Endodermal cell (in vitro differentiated cells): ENCODE measurements around the gene CAPNS1. TPM values are rescaled to one million over a fixed set of nuclear protein-coding genes. Genes with fewer than 3 reads are reported as not detected.
"Not testable (repeated sequence)": the region's sequence is repeated elsewhere in the genome, so short reads cannot be mapped to it uniquely, and the experiment has no call there.

Source experiments
- DNase-seq: peaks from one replicate; pipeline ENCODE4 v3.0.0-alpha.2; 2017
- H3K27ac ChIP-seq: 2 replicates; pipeline ENCODE4 v1.5.1; 2013; ENCODE audit warnings: mild to moderate bottlenecking, low read depth, low read length, moderate library complexity
- H3K27me3 ChIP-seq: 2 replicates; pipeline ENCODE4 v1.6.1; 2013; ENCODE audit warnings: mild to moderate bottlenecking, low read length, moderate library complexity; ENCODE audit not compliant: insufficient read depth, control insufficient read depth, poor library complexity, severe bottlenecking
- H3K36me3 ChIP-seq: 2 replicates; pipeline ENCODE4 v1.7.0; 2013; ENCODE audit warnings: mild to moderate bottlenecking, low read length, moderate library complexity; ENCODE audit not compliant: control insufficient read depth, insufficient read depth
- H3K4me1 ChIP-seq: one replicate; pipeline ENCODE4 v1.7.0; 2013; ENCODE audit warnings: low read length; ENCODE audit not compliant: control insufficient read depth, insufficient read depth
- H3K4me3 ChIP-seq: 2 replicates; pipeline ENCODE4 v1.5.1; 2013; ENCODE audit warnings: mild to moderate bottlenecking, low read length, moderate library complexity
- H3K9ac ChIP-seq: 2 replicates; pipeline ENCODE4 v1.6.1; 2013; ENCODE audit warnings: mild to moderate bottlenecking, low read length, moderate library complexity; ENCODE audit not compliant: poor library complexity, severe bottlenecking; ENCODE audit errors: extremely low read depth
- H3K9me3 ChIP-seq: 2 replicates; pipeline ENCODE4 v1.6.1; 2013; ENCODE audit warnings: mild to moderate bottlenecking, low read length, moderate library complexity; ENCODE audit not compliant: control insufficient read depth
- H3K27ac Mint-ChIP-seq: 2 replicates; pipeline ENCODE4 v1.8.0; 2020; ENCODE audit warnings: mixed read lengths
- H3K27me3 Mint-ChIP-seq: 2 replicates; pipeline ENCODE4 v1.8.0; 2021; ENCODE audit warnings: mild to moderate bottlenecking, mixed read lengths; ENCODE audit not compliant: insufficient read depth
- H3K36me3 Mint-ChIP-seq: 2 replicates; pipeline ENCODE4 v1.8.0; 2020; ENCODE audit warnings: low read depth, mixed read lengths
- H3K4me1 Mint-ChIP-seq: 2 replicates; pipeline ENCODE4 v1.8.0; 2020; ENCODE audit warnings: mixed read lengths
- H3K4me3 Mint-ChIP-seq: 2 replicates; pipeline ENCODE4 v1.8.0; 2020; ENCODE audit warnings: mild to moderate bottlenecking, moderate library complexity, mixed read lengths
- H3K9me3 Mint-ChIP-seq: 2 replicates; pipeline ENCODE4 v1.8.0; 2020; ENCODE audit warnings: mild to moderate bottlenecking, mixed read lengths
- WGBS, 2 experiments: methylation state at CpG; one replicate each; pipeline versions ENCODE4 v1.1.5 to v1.1.7; 2013; ENCODE audit warnings: missing lambda C conversion rate in 2 of 2, mixed read lengths in 1 of 2; ENCODE audit not compliant: insufficient coverage in 1 of 2, insufficient read length in 1 of 2; 5-methylcytosine and 5-hydroxymethylcytosine counted together
- total RNA-seq, 2 donors: library from RNA; stranded (reverse); fragmentation: NEBNext Ultra II Directional in 1 of 2; extraction: Animal tissue kit (Norgen Biotek cat#: 25700) in 1 of 2; gene quantifications; 2 replicates in 1 of 2; 3 replicates in 1 of 2; pipeline ENCODE4 v1.2.1, GENCODE V29; 2021
- TF ChIP-seq, protein P1 (sequence below): fragments of 200-600 bp; sonication (generic); conservative IDR thresholded peaks from 2 replicates; pipeline ENCODE4 v1.5.0; 2021; ENCODE audit warnings: antibody characterized with exemption, mild to moderate bottlenecking

The CAPNS1 gene
- total RNA-seq, 2 donors from 2014 or later, result 633 to 714 TPM

DNA sequence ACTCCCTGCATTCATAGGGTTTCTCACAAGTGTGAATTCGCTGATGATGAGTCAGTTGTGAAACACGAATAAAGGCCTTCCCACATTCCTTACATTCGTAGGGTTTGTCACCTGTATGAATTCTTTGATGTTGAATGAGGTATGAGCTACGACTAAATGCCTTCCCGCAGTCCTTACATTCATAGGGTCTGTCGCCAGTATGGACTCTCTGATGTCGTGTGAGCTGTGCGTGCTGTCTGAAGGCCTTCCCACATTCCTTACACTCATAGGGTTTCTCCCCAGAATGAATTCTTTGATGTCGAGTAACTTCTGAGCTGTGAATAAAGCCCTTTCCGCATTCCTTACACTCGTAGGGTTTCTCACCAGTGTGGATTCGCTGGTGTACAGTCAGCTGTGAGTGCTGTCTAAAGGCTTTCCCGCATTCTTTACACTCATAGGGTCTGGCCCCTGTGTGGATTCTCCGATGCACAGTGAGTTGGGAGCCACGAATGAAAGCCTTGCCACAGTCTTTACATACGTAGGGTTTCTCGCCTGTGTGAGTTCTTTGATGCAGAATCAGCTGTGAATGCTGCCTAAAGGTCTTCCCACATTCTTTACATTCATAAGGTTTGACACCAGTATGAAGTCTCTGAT lies 42.9 kb downstream of the CAPNS1 start:
- DNase-seq, result peak; percentile 77

DNA sequence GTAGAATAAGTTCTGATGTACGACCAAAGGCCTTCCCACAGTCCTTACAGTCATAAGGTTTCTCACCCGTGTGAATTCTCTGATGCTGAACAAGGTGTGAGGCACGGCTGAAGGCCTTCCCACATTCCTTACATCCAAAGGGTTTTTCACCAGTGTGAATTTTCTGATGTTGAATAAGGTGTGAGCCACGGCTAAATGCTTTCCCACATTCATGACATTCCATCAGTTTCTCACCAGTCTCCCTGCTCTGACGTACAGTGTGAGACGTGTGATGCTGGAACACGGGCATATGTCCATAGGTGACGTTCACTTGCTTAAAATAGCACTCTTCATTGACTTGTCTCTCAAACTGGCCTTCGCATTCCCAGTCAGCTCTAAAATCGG lies 43.4 kb downstream of the CAPNS1 start:
- peak; percentile 74 for DNase-seq
- H3K9me3 ChIP-seq, result peaks cover 16% of the 10 kb centered on the region
- WGBS, 2 experiments, result 88 to 94% methylated on average over 7 to 10 of the region's 10 CpGs
- no peaks in the 10 kb centered on the region for H3K9me3 Mint-ChIP-seq
- H3K4me3 Mint-ChIP-seq, result no peak overlapping the region
- H3K27me3 ChIP-seq, result no peaks in the 10 kb centered on the region
- TF ChIP-seq, protein P1, sequence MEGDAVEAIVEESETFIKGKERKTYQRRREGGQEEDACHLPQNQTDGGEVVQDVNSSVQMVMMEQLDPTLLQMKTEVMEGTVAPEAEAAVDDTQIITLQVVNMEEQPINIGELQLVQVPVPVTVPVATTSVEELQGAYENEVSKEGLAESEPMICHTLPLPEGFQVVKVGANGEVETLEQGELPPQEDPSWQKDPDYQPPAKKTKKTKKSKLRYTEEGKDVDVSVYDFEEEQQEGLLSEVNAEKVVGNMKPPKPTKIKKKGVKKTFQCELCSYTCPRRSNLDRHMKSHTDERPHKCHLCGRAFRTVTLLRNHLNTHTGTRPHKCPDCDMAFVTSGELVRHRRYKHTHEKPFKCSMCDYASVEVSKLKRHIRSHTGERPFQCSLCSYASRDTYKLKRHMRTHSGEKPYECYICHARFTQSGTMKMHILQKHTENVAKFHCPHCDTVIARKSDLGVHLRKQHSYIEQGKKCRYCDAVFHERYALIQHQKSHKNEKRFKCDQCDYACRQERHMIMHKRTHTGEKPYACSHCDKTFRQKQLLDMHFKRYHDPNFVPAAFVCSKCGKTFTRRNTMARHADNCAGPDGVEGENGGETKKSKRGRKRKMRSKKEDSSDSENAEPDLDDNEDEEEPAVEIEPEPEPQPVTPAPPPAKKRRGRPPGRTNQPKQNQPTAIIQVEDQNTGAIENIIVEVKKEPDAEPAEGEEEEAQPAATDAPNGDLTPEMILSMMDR, result no peak
- peaks cover 4% of the 10 kb centered on the region for H3K4me1 ChIP-seq
- no peaks in the 10 kb centered on the region for H3K27me3 Mint-ChIP-seq
- H3K36me3 Mint-ChIP-seq, result peaks cover 10% of the 10 kb centered on the region
- no peaks in the 10 kb centered on the region for H3K4me1 Mint-ChIP-seq
- H3K27ac ChIP-seq, result peak overlapping the region; percentile 58
- peak overlapping the region; percentile 43 for H3K9ac ChIP-seq
- H3K27ac Mint-ChIP-seq, result peak overlapping the region; percentile 59
- H3K36me3 ChIP-seq, result peaks cover 11% of the 10 kb centered on the region
- no peak overlapping the region for H3K4me3 ChIP-seq

More for the DNA sequence above, 42.9 kb downstream of the CAPNS1 start:
- 78 to 84% methylated on average over 9 to 17 of the region's 17 CpGs for WGBS, 2 experiments
- Histone ChIP-seq H3K4me3 (no peak overlapping the region), H3K9ac (peak overlapping the region; percentile 43), H3K36me3 (peaks cover 11% of the 10 kb centered on the region), H3K4me1 (peaks cover 4% of the 10 kb centered on the region), H3K9me3 (peaks cover 16% of the 10 kb centered on the region), H3K27me3 (no peaks in the 10 kb centered on the region), H3K27ac (peak overlapping the region; percentile 58)
- Mint-ChIP-seq H3K27me3 (no peaks in the 10 kb centered on the region), H3K27ac (peak overlapping the region; percentile 59), H3K4me1 (no peaks in the 10 kb centered on the region), H3K4me3 (no peak overlapping the region), H3K36me3 (peaks cover 10% of the 10 kb centered on the region), H3K9me3 (no peaks in the 10 kb centered on the region)
- TF ChIP-seq, protein P1, result no peak

DNA sequence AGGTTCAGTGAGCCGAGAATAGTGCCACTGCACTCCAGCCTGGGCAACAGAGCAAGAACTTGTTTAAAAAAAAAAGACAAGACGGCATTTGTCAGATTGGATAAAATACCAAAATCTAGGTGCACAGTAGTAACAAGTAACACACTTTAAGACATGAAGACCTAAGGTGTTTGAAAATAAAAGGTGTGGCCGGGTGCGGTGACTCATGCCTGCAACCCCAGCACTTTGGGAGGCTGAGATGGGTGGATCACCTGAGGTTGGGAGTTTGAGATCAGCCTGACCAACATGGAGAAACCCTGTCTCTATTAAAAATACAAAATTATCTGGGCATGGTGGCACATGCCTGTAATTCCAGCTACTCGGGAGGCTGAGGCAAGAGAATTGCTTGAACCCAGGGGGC lies 46.9 kb downstream of the CAPNS1 start:
- not testable (repeated sequence) for H3K4me3 Mint-ChIP-seq, DNase-seq, H3K4me1 Mint-ChIP-seq, H3K4me1 ChIP-seq, H3K9ac ChIP-seq, H3K27ac ChIP-seq, H3K27me3 Mint-ChIP-seq, H3K4me3 ChIP-seq, H3K27ac Mint-ChIP-seq, H3K27me3 ChIP-seq, H3K9me3 Mint-ChIP-seq
- 92 to 94% methylated on average over 3 to 5 of the region's 5 CpGs for WGBS, 2 experiments
- peaks cover 16% of the 10 kb centered on the region for H3K9me3 ChIP-seq
- H3K36me3 ChIP-seq, result peaks cover 11% of the 10 kb centered on the region
- peaks cover 10% of the 10 kb centered on the region for H3K36me3 Mint-ChIP-seq

DNA sequence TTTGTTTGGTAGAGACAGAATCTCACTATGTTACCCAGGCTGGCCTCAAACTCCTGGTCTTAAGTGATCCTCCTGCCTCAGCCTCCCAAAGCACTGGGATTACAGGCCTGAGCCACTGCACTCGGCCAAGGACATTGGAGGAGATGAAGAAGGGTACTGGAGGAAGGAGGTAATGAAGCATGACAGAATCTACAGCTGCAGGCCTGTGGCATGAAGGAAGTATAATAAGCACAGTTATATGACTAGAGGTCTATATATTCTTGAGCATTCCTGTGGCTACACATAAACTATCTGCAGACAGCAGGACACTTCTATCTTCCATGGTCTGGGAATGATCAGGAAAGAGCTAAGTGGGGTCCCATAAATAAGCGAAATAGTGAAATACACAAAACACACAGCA lies 56.4 kb downstream of the CAPNS1 start:
- Mint-ChIP-seq H3K4me3 (no peak overlapping the region), H3K9me3 (no peaks in the 10 kb centered on the region), H3K27me3 (no peaks in the 10 kb centered on the region), H3K4me1 (no peaks in the 10 kb centered on the region), H3K36me3 (peaks cover 2% of the 10 kb centered on the region), H3K27ac (no peak overlapping the region)
- H3K27me3 ChIP-seq, result no peaks in the 10 kb centered on the region
- H3K9ac ChIP-seq, result no peak overlapping the region
- WGBS, 2 experiments, result 88 to 95% methylated on average over 1 to 2 of the region's 2 CpGs
- TF ChIP-seq, protein P1, result no peak
- H3K4me1 ChIP-seq, result no peaks in the 10 kb centered on the region
- H3K4me3 ChIP-seq, result no peak overlapping the region
- no peak overlapping the region for H3K27ac ChIP-seq
- no peaks in the 10 kb centered on the region for H3K36me3 ChIP-seq
- no peaks in the 10 kb centered on the region for H3K9me3 ChIP-seq
- no peak for DNase-seq
